Epidermal melanocyte (primary cell): Measurements from ENCODE around the gene LAG3.

Experiments used
- DNase-seq: peaks from one replicate; pipeline ENCODE4 v3.0.0; 2011; ENCODE audit warnings: low spot score; ENCODE audit not compliant: insufficient read length

Gene LAG3

DNA sequence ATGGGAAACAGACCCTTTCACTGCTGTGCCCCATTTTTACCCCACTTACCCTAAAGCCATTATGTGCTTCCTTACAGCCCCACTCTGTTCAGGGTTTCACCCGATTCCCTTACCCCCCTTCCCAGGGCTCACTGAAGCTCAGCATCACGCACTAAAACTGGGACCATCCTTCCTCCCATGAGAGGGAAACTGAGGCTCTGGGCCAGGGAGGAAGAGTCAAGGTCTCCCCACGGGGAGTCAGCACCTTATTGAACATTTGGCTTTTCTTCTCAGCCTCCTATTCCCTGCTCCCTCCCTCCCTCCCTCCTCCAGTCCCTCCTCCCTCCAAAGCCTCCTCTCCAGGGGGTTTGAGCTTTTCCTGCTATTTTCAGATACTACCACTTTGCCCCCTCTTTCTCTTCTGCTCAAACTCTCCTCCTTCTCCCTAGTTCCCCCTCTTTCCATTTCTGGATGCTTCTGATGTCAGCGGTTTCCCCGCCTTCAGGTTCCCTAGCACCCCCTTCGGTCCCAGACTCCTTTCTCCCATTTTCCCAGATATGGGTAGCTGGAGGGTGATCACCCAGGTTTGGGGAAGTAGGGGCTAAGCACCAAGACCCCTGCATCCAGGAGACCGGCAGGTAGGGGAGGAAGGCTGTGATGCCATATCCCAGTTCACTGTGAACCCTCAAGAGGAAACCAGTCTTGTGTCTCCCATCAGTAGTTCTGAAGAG lies 50.3 kb downstream of the LAG3 start:
- no peak for DNase-seq

DNA sequence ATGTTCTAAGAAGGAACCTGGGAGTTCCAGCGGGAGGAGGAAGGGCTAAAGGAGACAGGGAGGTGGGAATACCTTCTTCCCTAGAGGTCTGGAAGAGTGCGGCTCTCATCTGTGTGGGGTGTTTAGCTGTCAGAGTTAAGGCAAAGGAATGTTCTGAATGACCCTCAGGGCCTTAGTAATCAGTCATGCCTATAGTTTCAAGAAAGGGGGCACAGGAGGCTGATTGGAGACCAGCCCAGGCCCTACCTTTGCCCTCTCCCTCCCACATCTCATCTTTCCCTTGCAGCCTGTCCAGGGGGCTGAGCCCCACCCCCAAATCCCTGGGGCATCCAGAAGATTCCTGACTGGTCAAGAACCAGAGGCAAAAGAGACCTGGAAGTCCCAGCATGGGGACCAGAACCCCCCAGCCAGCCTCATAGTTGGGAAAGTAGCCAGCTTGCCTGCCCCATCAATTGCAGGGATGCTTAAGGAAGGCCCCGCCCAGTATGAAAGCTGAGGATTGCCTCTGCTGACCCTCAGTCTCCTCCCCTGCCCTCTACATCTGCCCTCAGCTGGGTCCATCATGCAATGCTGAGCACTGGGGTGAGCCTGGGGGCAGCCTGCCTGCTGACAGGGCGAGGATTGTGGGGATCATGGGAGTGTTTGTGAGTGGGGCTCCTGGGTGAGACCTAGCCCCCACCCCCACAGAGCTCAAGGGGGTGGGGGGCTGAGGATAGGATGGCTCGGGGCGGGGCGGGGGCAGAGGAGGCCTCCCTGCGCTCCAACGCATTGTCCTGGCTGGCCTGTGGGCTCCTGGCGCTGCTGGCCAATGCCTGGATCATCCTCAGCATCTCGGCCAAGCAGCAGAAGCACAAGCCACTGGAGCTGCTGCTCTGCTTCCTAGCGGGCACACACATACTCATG lies 51.1 kb downstream of the LAG3 start:
- DNase-seq: no peak

DNA sequence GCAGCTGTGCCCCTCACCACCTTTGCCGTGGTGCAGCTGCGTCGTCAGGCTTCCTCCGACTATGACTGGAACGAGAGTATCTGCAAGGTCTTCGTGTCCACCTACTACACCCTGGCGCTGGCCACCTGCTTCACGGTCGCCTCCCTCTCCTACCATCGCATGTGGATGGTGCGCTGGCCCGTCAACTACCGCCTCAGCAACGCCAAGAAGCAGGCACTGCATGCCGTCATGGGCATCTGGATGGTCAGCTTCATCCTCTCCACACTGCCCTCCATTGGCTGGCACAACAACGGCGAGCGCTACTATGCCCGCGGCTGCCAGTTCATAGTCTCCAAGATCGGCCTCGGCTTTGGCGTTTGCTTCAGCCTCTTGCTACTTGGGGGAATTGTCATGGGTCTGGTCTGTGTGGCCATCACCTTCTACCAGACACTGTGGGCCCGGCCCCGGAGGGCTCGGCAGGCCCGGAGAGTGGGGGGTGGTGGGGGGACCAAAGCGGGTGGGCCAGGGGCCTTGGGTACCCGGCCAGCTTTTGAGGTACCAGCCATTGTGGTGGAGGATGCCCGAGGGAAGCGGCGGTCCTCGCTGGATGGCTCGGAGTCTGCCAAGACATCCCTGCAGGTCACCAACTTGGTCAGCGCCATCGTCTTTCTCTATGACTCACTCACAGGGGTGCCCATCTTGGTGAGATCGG lies 51.9 kb downstream of the LAG3 start:
- no peak for DNase-seq

DNA sequence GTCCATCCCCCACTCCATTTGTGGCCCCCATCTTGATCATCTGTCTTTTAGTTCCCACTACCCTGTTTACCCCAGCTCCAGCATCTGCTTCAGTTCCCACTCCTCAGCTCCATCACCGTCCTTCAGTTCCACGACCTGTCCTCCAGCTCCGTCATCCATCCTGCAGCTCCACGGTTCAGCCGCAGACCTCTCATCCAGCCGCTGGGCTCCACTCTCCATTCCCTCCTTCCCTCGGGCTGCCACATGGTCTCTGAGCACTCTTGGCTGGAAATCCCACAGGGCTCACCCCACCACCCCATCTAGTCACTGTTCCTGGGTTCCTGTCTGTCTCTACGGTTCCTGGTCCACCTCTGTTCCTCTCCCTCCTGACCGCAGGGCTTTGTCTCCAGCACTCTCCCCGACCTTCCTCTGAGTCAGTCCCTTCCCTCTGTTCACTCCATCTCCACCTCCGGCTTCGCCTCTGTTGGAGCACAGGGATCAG lies 52.6 kb downstream of the LAG3 start:
- DNase-seq: no peak

DNA sequence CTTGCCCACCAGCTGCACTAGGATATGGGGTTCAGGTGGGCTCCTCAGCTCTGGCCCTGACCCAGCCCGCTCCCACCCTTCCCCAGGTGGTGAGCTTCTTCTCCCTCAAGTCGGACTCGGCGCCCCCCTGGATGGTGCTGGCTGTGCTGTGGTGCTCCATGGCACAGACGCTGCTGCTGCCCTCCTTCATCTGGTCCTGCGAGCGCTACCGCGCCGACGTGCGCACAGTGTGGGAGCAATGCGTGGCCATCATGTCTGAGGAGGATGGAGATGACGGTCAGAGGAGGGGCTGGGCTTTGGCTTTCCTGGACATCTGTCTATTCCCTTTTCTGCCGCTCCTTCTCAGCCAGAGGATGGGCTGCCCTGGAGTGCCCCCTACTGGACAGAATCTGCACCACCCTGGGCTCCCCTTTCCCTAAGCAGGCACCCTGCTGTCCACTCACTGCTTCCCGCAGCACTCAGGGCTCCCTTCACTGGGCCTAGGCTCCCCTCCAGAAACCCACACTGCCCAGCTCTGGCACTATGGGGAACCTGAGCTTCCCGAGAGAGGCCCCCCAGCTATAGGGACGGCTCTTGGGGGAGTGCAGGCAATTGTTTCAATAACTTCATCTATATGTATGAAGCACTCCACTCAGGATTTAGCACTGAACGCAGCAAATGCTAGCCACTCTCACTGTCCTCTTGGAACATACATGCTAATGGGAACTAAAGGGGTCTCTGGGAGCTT lies 53.2 kb downstream of the LAG3 start:
- DNase-seq: peak; percentile 99

DNA sequence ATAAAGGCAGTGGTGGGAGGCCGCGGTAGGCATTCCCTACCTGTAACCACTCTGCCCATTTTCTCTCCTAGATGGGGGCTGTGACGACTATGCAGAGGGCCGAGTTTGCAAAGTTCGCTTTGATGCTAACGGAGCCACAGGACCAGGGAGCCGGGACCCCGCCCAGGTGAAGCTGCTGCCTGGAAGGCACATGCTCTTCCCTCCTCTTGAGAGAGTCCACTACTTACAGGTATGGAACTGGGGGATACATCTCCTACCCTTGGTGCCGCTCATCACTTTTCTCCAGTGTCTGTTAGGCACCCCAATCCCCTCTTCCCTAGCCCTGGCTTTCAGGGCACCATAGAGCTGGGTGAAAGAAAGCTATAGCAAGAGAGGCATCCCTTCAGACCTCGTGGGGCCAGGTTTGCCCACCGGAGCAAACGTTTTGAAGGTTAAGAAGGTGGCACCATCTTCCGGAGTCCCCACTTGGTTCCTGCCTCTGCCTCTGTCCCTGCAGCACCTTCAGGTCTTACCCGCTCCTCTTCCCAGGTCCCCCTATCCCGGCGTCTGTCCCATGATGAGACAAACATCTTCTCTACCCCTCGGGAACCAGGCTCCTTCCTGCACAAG lies 53.9 kb downstream of the LAG3 start:
- no peak for DNase-seq

DNA sequence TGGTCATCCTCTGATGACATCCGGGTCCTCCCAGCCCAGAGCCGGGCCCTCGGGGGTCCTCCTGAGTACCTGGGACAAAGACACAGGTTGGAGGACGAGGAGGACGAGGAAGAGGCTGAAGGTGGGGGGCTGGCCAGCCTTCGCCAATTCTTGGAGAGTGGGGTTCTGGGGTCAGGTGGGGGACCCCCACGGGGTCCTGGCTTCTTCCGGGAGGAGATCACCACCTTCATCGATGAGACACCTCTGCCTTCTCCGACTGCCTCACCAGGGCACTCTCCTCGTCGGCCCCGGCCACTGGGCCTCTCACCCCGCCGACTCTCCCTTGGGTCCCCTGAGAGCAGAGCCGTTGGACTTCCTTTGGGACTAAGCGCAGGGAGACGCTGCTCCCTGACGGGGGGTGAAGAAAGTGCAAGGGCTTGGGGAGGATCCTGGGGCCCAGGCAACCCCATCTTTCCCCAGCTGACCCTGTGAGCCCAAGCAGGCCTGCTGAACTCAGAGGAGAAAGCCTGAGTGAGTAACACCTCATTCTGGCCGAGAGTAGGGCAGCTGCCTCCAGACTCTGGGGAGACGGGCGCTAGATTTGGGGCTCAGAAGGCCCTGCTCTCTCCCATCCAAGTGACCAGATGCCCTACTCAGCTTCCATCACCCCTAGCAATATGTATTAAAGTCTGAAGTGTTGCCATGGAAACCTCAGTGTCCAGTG lies 54.6 kb downstream of the LAG3 start:
- DNase-seq: no peak

DNA sequence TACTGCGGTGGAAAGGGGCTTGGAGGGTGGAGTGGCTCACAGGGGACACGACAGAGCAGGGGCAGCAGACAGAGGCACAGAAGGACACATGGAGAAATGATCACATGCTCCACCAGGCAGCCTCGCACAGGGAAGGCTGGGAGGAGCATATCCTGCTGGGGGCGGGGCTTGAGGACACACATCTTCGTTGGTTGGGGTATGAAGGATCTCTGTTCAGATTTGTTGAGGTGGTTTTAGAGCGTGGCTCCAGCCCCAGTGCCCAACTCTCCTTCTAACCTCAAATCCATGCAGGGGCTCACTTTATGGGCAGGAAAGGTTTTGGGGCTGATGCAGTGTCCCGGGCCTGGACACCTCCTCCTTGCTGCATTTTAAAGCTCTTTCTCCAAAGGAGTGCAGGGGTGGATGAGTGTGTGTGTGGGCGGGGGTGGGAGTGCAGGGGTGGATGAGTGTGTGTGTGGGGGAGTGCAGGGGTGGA lies 55.2 kb downstream of the LAG3 start:
- DNase-seq: peak; percentile 99
